Peyer's patch (tissue), 4 donors: ENCODE results near the gene STX18.

Experiments
- CTCF ChIP-seq, 6 experiments: fragments of 450-650 bp in 4 of 6; fragments of 200-600 bp in 2 of 6; sonication (generic) in 1 of 6; IDR thresholded peaks; one replicate each; pipeline ENCODE4 v1.5.1; 2017 to 2019; ENCODE audit warnings: antibody characterized with exemption in 6 of 6, mild to moderate bottlenecking in 3 of 6, moderate library complexity in 1 of 6
- POLR2A ChIP-seq, 2 donors: fragments of 450-650 bp; IDR thresholded peaks; one replicate each; pipeline ENCODE4 v1.5.1; 2017; ENCODE audit warnings: antibody characterized with exemption in 2 of 2, mild to moderate bottlenecking in 2 of 2, moderate library complexity in 2 of 2

GRCh38 chr4:4419896-4420295 is 122.0 kb downstream of the STX18 start:
- TF ChIP-seq POLR2A (IDR thresholded peaks at IDR 0.05) (no peak), CTCF (IDR thresholded peaks at IDR 0.05) (no peak)
